GM10847 (cell line): Measurements from ENCODE around the gene NEK11.

Experiments
- POLR2A ChIP-seq: IDR thresholded peaks from 2 replicates; pipeline ENCODE4 v1.6.1; 2011; ENCODE audit not compliant: insufficient read length; ENCODE audit errors: extremely low read depth

Gene NEK11

DNA sequence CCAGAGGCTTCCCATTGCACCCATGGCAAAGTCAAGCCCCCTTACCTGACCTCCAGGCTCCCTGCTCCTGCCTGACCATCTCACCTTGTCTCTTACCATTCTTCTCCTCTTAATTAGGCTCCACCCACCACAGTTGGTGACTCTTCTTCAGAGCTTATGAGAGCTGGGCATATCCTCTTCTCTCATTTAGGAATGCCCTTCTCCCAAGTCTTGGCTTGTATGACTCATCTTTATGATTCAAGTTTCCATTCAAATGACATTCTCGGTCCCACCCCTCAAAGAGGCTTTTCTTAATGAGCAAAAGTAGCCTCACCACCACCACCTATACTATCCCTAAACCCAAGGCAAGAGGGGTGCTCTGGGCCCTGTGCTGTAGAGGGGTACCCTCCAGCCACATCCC is 299.6 kb downstream of the NEK11 start:
- TF ChIP-seq POLR2A: no peak

- TF ChIP-seq POLR2A: no peak
Measured at GRCh38 chr3:131328721-131329120, 302.0 kb downstream of the NEK11 start.

GRCh38 chr3:131329774-131330173 is 303.1 kb downstream of the NEK11 start:
- no peak for TF ChIP-seq POLR2A

DNA sequence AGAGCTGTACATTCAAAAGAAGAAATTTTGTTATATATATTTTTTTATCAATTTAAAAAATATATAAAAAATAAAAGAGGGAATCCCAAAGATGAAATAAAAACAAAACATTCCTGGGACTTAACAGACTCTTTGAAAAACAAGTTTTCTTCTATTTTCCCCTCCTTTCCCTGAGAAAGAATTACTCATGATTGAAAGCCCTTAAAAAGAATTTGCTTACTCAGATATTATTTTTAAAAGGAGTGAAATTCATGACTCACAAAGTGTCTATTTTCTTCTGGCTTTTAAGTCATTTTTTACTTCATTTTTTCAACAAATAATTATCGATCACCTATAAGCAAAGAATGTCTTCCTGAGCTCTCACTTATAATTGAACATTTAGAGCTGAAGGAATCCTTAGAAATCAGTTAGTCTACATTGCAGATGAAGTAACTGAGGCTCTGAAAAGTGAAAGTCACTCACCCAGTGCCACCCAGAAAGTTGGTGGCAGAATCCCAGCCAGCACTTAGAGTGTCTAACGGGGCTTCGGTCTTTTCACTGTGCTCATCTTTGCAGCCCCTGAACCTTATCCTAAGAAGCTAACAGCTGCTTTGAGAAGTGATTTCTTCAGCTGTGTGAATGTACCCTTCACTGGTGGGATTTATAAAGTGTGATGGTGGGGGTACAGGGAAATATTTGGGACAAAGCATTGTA is 312.4 kb downstream of the NEK11 start:
- no peak for TF ChIP-seq POLR2A

GRCh38 chr3:131341761-131342160 is 315.1 kb downstream of the NEK11 start:
- TF ChIP-seq POLR2A: no peak

DNA sequence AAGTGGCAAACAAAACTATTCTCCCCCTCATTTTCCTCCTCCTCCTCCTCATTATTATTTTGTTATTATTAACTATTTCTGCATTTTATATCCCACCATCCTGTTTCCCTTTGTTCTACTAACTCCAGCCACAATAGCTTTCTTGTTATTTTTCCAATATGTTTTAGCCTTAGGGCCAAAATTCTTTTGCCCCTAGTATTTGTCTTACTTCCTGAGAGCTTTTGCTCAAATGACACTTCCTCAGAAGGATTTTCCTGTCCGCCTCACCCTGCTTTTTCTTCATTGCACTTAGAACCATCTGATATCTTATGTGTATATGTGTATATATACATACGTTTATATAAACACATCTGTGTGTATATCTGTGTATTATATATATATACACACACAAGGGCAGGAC is 322.2 kb downstream of the NEK11 start:
- no peak for TF ChIP-seq POLR2A

GRCh38 chr3:131349454-131349853 is 322.8 kb downstream of the NEK11 start:
- no peak for TF ChIP-seq POLR2A

DNA sequence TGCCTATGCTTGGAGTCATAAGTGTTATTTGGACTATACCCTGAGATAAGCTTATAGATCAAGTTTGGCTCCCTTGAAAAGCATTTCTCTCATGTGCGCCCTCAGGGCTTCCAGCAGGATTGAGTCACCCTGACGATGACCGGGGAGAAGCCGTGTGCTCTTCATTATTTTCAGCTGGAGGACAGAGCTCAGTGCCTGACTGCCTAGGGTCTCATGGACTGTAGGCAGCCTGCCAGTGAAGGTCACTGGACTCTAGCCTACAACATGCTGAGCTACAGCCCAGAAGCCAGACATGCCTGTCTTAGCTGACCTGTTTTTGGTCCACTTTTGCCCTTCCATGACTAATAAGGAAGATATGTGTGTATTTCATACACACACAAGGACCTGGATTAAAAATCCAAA is 323.3 kb downstream of the NEK11 start:
- TF ChIP-seq POLR2A: no peak

DNA sequence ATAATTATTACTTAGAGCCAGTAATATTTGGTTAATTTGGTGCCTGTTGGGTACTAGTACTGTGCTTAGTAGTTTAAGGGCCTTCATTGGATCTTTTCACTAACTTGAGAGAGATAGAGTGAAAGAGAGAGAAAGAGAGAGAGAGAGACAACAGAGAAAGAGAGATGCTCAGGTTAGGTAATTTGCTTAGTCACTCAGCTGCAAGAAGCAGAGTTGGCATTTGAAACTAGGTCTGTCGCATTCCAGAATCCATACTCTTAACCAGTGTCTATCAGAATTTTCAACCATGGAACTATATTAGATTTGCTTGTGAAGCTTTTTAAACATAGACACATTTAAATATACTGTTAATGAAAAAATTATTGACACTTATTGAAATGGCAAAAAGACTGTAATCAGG is 323.8 kb downstream of the NEK11 start:
- TF ChIP-seq POLR2A: no peak

GRCh38 chr3:131353016-131353877 is 326.6 kb downstream of the NEK11 start:
- no peak for TF ChIP-seq POLR2A

DNA sequence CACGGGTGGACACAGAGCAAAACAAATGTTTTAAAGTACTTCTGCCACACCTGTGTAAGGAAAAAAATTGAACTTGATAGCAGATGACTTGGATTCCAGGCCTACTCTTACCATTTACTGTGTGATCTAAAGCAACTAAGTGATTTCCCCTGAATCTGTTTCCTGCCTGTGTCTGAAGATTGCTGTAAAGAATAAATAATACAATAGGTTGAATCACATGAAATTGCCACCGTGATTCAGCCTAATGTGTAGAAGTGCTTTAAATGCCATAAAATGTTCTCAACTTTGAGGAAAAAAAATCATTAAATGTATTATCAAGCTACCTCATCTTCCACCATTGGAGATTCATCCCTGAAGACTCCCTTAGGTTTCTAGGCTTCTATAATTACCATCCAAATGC is 327.3 kb downstream of the NEK11 start:
- no peak for TF ChIP-seq POLR2A

DNA sequence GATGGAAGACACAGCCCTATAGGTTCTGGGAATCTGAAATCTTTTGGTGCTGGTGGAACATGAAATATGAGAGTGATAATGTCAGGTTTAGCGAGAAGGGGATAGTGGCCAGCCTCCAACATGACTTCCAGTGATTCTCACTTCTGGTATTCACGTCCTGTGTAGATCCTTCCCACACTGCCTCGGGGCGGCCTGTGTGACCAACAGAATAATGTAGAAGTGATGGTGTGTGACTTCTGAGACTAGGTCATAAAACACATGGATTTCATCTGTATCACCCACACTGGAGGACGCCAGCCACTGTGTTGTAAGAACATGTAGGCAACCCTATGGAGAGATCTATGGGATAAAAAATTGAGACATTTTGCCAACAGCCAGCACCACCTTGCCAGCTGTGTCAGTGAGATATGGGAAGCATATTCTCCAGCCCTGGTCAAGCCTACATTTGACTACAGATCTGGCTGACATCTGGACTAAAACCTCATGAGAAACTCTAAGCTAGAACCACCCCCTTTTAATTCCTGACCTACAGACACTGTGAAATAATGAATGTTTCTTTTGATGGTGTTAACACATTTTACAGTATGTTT is 329.4 kb downstream of the NEK11 start:
- TF ChIP-seq POLR2A: no peak

- no peak for TF ChIP-seq POLR2A
Measured at GRCh38 chr3:131357275-131357674, 330.6 kb downstream of the NEK11 start.

- no peak for TF ChIP-seq POLR2A
Measured at GRCh38 chr3:131360191-131360755, 333.6 kb downstream of the NEK11 start.

DNA sequence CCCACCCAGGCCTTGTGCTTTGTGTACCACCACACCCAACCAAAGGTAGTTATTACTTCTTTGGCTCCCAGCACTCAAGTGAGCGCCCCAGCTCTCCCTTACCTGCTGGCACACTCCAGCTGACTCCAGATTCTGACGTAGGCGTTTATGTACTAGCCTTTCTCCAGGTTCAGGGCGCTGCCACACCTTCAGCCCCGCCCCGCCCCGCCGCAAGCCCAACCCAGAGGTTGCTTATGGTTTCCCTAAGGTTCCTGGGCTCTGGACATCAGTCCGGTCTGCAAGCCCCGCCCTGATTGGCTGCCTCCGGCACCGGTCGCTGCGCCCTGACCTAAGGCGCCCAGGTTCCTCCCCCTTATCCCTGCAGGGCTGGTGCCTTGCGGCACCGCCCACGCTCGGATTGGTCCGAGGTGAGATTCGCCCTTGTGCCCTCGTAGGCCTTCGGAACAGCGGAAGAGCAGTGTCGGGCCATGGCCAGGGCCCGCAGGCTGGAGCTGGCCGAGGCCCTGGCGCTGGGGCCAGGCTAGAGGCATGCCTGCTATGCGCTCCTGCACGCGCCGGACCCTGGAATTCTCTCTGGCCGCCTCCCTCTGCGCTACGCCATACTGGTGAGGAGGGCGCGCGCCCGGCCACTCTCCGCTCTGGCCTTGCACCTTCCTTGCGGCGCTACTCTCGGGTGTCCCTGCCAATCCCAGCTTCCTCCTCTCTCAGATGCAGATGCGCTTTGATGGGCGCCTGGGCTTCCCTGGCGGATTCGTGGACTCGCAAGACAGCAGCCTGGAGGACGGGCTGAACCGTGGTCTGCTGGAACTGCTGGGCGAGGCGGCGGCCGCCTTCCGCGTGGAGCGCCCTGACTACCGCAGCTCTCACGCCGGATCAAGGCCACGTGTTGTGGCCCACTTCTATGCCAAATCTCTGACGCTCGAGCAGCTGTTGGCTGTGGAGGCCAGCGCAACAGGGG is 335.1 kb downstream of the NEK11 start:
- TF ChIP-seq POLR2A: peak; percentile 33
